NOMO-1 treated with dmso at 0.1 percent for 144 hours (cell line): ENCODE results near the gene SLC35F5.
"Not testable (repeated sequence)": the region's sequence is repeated elsewhere in the genome, so short reads cannot be mapped to it uniquely, and the experiment has no call there.

Source experiments
- DNase-seq: peaks from one replicate; lab custom pipeline; 2025; ENCODE audit not compliant: unreplicated experiment; lab: John Stamatoyannopoulos, UW

SLC35F5 gene, protein sequence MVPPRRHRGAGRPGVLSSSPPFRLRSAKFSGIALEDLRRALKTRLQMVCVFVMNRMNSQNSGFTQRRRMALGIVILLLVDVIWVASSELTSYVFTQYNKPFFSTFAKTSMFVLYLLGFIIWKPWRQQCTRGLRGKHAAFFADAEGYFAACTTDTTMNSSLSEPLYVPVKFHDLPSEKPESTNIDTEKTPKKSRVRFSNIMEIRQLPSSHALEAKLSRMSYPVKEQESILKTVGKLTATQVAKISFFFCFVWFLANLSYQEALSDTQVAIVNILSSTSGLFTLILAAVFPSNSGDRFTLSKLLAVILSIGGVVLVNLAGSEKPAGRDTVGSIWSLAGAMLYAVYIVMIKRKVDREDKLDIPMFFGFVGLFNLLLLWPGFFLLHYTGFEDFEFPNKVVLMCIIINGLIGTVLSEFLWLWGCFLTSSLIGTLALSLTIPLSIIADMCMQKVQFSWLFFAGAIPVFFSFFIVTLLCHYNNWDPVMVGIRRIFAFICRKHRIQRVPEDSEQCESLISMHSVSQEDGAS

DNA sequence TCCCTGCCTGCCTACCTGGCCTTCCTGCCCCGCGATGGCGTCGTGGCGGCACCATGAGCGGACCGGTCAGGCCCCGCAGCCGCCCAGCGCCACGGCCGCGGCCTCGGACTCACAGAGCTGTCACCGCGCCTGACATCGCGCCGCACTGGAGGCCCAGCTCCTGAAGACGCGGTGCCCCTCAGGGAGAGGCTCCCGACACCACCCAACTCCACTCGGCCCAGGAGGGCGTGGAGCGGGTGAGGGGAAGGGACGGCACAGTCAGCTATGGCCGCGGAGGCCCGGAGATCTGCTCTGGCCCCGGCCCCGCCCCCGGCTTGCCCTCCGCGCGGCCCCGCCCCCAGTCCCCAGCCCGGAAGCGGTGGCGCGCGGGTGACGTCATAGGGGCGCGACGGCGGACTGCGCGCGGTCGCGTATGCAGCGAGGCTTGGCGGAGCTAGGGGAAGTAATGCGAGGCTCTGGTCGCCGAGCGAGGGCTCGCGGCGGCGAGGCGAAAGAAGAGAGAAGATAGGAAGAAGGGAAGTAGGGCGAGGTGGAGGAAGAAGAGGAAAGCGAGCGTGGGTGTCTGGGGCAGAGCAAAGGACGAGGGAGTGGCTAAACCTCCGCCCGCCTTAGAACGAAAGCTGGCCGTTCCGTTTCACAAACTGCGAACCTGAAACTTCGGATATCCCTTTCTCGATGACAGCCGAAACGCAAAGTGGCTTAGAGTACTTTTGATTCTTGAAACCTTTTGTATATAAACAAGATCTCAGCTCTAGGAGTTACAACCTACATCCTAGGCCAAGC lies at the start of gene SLC35F5:
SLC35F5 (minus strand) TSS at position 288 of the 783 bp plus-strand sequence; CDS start at position 55, 233 bp downstream.
- DNase-seq: peak; percentile 97

DNA sequence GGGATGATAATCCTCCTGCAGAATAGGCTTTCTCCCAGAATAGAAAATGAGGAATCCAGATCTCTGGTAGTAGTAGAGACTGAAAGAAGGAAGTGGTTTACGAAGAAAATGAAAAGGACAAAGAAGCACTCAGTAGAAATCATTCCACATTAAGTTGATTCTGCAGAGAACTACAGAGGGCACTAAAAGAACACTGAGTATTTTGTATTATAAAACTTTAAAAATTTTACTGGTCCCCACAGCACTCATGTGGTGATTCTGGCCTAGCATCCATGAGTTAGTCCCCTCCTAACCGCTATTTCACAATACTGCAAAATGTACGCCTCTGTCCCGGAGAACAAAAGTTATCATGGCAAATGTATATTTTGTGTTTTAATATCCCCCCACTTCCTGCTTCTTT lies 42.9 kb upstream of the SLC35F5 start:
- peak; percentile 38 for DNase-seq

DNA sequence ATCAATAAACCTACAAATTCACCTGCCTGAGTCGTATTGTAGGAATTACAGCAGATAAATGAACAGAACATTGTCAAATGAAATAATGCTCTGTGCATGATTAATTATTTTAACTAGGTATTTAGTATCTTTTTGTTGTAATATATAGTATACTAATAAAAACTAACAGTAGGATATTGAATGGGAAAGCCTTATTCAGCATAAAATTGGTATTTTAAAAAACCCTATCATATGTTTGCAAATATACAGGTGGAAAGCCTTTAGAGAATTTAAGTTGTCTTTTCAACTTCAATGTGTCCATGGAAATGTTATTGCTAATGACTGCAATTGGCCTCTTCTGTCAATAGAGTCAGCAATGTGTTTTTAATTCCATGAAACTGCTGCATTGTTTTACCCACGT lies 40.8 kb upstream of the SLC35F5 start:
- no peak for DNase-seq

DNA sequence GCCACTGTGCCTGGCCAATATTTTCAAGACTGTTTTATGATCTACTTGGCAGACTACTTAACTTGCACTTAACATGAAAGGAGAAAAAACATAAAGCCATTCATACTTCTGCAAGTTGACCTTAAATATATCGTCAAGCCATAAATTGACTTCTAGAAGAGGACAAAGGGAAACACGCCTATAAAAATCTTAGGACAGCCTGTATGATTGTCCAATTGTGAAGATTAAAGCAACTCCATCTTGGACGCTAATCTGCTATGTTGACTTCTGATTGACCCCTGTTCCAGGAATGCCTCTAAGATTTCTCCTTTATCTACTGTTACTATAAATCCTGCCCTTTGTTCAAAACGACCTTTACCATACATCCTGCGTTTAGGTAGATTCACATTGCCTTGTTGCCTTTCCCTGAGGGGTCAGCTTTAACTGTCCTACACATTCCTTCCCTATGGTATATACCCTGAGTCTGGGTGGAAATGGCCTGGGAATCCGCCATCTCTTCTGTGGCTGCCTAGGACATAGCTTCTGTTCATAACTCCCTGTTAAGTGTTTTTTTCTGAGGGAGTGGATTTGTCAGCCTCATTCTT lies 40.2 kb upstream of the SLC35F5 start:
- no peak for DNase-seq

DNA sequence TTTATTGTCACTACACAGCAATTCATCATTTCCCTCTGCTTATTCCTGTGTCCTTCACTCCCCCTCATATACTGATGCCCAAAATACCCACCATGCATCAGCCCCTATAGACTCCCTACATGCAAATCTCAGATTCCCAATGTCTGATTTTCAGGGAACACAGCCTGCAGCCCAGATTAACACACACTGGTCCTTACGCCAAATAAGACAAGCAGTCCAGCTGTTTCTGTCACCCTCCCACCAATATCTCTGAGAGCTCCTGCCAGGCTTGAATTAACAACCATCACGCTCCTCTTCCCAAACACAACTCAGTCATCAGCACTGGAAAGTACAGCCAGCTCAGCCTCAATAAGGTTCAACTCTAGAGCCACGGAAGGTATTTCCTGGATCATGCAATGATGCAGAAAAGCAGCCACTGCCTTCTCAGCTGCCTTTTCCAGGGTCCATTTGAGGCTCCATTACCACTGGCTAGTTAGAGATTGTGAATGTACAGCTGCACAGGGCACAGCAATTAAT lies 39.0 kb upstream of the SLC35F5 start:
- DNase-seq: no peak

DNA sequence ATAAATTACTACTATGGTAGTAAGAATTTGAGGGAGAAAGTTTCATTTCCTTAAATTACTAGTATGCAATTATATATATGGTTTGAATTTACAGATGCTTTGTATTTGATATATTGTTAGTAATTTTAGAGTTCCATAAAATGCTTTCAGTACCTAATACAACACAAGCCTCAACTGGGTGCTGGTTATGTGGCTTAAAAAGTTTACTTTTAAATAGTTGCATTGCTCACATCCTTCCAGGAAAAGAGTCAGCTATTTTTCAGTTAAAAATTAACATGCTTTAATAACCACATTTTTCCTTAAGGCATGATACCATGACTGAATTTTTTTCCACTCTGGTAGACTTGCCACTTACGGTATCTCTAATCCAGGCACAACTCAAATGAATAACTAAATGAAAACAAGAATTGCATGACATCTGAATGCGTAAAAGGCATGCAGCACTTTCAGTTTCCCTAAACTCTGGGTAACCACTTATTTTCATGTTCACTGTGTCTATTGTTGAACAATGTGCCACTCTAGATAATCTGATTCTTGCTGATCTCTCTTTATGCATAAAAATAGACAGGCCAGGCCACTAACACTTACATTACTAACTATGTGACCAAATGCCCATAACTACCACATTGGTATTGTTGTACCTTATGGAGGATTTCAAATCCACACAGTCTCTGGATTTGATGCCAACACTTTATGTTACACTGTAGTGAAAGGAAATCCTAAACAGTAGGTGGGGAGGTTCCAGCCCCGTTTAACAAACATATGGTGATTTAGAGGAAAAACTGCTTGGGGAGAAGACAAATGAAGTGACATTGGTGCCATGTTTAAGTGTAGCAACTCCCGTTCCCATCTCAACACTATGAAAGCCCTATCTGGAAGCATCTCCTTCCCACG lies 35.5 kb upstream of the SLC35F5 start:
- DNase-seq: no peak

DNA sequence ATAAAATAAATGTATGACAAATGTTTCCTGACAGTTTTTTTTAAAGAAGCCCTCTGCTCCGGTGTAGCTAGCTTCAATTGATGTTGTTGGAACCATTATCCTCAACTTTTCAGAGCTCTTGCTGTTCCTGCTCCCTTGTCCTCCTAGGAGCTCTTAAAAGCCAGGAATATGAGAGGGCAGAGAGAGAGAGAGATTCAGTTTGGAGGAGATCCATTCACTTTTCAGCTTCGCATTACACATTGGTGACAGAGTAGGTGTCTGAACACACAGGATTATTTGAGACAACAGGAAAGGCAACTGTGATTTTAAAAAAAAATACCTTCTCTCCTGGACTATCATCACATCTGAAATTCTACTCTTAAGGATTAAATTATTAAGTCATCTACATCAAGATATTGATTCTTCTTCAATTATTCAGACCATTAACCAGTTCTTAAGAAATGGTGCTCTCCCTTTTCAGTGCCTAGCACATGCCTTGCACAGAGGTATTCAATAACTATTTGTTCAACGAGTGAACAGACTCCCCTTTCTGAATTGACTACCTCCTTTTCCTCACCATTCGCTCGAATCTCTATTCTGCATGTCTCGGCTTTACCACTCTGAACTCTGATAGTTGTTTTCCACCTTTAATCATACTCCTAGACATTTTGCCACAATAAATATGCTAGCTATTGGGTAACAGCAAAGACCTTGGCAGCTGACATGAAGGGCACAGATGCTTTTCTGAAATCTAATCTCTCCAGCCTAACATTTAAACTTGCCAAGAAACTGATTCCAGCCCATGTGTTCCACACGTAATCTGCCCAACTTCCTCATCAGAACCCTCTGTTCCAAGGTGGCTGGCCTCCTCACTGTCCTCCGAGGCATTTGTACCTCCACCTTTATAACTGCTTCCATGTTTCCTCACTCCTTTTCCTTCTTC lies 28.6 kb upstream of the SLC35F5 start:
- no peak for DNase-seq

DNA sequence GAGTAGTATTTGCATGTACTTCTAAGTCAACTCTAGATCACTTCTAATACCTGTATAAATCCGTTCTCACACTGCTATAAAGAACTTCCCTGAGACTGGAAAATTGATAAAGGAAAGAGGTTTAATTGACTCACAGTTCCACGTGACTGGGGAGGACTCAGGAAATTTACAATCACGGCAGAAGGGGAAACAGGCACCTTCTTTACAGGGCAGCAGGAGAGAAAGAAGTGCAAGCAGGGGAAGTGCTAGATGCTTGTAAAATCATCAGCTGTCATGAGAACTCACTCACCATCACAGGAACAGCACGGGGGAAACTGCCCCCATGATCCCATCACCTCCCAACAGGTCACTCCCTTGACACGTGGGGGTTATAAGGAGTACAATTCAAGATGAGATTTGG lies 24.0 kb upstream of the SLC35F5 start:
- no peak for DNase-seq

DNA sequence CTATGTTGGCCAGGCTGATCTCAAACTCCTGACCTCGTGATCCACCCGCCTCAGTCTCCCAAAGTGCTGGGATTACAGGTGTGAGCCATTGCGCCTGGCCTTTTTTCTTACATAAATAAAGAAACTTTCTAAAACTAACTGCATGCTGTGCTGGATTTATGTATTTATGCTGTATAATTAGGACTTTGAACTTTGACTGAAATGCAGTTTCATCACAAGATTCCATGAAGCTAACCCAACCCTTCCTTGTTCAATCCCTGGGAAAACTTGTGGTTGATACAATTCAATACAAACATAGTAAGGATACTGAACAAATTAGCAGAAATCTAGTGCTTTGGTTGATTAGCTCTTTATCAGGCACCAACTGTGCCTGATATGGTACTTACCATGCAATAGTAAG lies 20.9 kb upstream of the SLC35F5 start:
- DNase-seq: no peak

DNA sequence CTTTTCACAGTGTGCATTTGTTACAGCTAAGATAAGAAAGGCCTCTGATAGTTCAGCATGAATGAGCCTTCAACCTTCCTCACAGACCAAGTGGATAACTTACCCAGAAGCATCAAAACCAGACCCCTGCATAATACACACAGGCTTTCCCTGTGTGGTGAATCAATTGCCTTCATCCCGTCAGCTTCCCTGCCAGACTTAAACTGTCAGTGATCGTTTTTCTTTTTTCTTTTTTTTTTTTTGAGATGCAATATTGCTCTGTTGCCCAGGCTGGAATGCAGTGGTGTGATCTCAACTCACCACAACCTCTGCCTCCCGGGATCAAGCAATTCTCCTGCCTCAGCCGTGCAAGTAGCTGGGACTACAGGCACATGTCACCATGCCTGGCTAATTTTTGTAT lies 20.5 kb upstream of the SLC35F5 start:
- no peak for DNase-seq

DNA sequence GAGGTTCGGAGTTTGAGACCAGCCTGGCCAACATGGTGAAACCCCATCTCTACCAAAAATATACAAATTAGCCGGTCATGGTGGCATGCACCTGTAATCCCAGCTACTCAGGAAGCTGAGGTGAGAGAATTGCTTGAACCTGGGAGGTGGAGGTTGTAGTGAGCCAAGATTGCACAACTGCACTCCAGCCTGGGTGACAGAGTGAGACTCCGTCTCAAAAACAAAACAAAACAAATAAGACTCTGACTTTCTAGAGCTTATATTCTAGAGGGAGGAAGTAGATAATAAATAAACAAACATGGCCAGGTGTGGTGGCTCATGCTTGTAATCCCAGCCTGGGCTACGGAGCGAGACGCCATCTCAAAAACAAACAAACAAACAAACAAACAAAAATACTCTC lies 18.2 kb upstream of the SLC35F5 start:
- DNase-seq: not testable (repeated sequence)

DNA sequence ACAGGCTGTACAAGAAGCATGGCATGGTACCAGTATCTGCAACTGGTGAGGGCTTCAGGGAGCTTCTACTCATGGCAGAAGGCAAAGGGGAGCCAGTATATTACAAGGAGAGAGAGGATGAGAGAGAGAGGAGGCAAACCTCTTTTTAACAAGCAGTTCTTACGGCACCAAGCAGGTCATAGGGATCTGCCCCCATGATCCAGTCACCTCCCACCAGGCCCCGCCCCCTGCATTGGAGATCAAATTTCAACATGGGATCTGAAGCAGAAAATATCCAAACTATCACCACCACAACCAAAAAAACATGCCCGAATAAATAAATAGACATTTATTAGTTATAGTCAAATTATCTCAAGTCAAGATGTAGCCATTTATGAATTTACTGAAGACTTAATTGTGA lies 14.5 kb upstream of the SLC35F5 start:
- DNase-seq: no peak

DNA sequence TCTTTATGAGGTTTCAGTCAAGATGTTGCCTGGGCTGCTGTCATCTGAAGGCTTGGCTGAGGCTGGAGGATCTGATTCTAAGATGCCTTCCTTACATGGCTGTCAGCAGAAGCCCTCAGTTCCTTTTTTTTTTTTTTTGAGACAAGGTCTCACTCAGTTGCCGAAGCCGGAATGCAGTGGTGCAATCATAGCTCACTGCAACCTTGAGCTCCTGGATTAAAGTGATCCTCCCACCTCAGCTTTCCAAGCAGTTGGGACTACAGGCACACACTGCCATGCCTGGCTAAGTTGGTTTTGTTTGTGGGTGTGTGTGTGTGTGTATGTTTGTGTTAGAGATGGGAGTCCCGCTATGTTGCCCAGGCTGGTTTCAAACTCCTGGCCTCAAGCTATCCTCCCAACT lies 13.1 kb upstream of the SLC35F5 start:
- no peak for DNase-seq

DNA sequence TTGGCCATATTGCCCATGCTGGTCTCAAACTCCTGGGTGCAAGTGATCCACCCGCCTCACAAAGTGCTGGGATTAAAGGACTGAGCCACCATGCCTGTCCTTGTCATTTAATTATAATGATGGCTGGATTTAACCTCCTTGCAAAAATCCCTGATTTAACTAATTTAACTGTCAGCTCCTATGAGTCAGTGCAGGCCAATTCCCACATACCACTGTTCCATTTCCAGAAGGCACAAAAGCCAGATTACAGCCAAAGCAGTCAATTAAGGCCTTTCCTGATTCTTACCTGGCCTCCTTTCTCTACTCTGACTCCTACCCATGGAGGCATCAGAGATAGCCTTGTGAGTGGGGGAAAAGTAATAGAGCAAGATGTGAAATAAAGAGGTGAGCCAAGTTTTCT lies 12.3 kb upstream of the SLC35F5 start:
- DNase-seq: no peak

DNA sequence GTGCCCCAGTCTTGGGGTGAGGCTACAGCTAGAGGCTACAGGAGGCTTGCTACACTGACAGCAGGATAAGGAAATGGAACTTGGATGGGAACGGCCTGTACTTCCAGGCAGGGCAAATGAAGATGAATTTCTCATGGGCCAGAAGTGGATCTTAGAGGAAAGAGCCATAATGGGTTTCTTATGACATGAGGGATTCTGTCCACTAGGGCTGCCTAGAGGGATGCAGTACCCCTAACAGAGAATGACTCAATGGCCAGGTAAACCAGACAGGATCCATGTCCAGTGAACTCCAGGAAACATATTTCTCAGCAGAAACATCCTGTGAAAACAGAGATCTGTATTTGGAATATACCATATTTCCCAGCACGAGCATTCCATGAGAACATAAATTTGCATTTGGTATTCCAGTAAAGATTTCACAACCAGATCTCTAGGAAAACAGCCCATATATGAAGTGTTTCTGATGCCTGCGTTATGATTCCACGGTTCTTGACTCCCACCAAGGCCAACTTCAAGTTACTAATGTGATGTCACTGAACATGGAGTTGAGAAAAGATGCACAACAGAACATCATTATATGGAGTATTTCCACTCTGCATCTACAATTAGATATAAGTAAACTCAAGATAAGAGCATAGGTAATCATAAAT lies 11.5 kb upstream of the SLC35F5 start:
- no peak for DNase-seq

DNA sequence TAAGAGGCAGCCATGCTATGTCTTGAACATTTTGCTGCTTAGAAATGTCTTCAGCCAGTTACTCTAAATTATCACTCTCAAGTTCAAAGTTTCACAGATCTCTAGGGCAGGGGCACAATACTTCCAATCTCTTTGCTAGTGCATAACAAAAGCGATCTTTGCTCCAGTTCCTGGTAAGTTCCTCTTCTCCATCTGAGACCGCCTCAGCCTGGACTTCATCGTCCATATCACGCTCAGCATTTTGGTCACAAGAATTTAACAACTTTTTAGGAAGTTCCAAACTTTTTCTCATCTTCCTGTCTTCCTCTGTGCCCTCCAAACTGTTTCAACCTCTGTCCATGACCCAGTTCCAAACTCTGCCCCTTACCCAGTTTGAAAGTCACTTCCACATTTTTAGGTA lies 8.8 kb upstream of the SLC35F5 start:
- DNase-seq: no peak

DNA sequence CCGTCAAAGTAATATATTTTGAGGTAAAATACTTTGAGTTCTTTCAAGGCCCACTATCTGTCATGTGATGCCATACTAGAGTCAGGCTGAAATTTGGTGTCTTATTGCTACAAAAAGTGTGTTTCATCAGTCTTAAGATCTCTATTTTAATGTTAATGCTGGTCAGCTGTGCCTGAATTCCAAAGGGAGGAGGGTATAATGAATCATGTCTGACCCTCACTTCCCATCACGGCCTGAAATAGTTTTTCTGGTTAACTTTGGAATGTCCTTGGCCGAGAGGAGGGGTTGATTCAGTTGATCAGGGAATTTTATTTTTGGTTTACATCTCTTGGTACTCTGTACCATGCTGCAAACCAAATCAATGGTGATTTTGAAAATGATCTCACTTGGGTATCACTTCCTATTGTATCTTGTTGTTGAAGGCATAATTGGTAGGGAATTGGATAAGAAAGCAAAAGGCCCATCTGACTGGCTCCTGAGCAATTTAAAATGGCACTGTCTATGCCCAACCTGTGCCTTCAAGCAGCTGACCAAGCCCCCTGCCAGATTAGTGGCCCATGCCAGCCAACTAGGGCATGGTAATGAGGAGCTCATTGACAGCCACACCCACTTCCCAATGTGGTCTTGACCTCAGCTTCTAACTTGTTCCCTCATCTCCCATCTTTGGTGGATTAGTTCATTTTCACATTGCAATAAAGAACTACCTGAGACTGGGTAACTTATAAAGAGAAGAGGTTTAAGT lies 6.1 kb upstream of the SLC35F5 start:
- DNase-seq: no peak

DNA sequence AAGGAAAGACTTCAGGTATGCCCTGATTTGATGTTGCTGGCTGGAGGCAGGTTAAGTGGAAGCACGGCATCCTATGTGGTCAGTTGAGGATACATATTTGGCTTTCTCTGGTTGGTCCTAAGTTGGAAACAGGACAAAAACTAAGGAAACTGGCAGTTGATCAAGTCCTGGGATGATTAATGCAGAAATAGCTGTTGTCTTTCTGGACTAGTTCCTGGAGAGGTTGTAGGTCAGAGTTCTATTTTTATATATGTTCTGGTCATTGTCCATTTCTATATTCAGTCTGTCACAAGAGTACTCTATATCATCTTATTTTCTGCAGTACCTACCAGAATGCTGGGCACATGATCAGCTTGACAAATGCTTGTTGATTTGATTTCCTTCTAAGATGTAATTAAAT lies 4.0 kb upstream of the SLC35F5 start:
- DNase-seq: no peak
